Stimulated activated CD4-positive, alpha-beta T cell treated with anti-CD3 and anti-CD28 coated beads, Interleukin-15, amount 100 ng/mL, for 48 hours (primary cell): ENCODE measurements around the gene SCCPDH.
A peak's percentile ranks its signal among the peaks of the same experiment; 100 is the strongest.
"Not testable (repeated sequence)": the region's sequence is repeated elsewhere in the genome, so short reads cannot be mapped to it uniquely, and the experiment has no call there.

Source experiments
- DNase-seq, 2 donors: peaks; one replicate each; pipeline ENCODE4 v3.0.0-alpha.2; 2020; ENCODE audit warnings: low read depth in 2 of 2

Gene SCCPDH

GRCh38 chr1:246724016-246724730 lies at the start of gene SCCPDH:
Gene SCCPDH, plus strand, starts transcription at chr1:246724409. Its CDS starts 14 bp downstream, at chr1:246724423.
- DNase-seq = peak; percentile 52 to 59

GRCh38 chr1:246677842-246678241 lies 46.4 kb upstream of the SCCPDH start:
- DNase-seq = no peak

GRCh38 chr1:246678816-246679793 lies 45.1 kb upstream of the SCCPDH start:
- DNase-seq = no peak

DNA sequence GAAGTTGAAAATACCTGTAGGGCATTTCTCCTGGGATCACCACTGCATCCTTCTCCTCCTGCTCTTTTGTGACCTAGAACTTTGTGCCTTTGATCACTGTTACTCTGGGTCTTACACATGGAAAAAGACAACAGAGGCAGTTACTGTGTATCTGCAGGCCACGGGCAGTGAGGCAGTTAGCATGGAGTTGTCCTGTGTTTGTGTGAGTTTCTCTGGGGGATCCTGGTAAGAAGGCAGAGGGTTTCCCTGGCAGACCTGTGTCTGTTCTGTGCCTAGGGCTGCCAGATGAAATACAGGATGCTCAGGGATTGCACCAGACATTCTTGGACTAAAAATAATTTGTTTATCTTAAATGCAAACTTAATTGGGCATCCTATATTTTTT lies 44.4 kb upstream of the SCCPDH start:
- DNase-seq = no peak

- no peak for DNase-seq
These were observed 44.0 kb upstream of the SCCPDH start for GRCh38 chr1:246680190-246680589.

DNA sequence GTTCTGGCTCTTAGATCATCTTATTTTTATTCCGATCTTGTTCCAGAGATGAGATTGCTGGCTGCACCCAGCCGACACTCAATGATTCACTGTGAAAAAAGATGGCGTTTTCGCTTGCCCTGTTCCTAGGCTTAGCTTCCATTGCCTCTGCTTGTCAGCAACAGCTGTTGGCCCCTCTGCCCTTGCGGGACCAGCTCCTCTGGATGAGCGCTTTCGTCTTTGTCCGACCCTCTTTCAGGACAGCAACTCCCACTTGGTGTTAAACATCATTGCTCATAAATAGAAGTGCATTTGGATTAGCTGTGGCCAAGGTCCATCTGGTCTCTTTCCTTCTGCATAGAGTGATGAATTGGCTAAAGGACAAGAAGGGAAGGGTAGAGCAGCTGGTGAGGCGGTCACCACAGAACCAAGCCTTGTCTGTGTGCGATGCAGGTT lies 43.5 kb upstream of the SCCPDH start:
- no peak for DNase-seq

DNA sequence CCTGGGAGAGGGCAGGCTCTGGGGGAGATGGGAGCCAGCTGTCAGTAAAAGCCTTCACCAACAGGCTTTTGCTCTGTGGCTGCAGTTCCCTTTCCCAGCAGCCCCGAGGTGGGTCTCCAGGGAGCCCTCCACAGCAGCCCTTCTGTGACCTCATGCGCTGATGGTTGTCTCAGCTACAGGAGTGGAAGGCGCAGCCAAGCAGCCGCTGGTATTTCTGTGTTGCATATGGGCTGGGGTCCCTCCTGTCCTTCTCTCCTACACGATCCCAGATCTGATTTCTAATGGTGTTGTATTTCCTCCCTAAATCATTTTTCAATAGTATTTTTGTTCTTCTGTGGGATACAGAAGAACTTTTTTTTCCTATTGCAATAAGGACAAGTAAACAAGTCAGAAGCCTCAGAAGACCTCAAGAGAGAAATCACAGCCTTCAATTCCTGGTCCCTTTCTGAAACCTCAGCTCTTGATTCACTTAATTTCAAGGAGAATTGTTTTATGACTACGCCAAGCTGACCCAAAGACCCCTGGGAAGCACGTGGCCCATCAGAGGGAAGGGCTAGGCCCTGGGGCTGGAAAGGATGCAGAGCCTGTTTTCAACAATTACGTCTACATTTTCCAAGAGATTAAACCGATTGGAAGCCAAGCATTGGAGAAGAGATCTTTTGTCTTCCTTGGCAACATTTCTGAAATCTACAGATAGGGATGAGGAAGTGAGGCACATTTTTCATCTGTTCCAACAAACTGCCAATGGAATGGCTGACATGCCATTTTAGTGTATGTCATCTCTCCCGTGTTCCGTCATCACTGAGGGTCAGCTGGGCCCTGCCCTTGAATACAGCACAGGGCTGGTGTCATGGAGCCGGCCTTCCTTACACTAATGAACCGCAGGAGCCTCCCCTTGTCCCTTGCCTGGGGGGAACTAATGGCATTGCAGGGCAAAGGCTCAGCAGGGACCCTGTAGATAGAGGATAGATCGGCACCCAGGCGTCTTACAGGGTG lies 42.0 kb upstream of the SCCPDH start:
- no peak for DNase-seq

- no peak for DNase-seq
These were observed 40.7 kb upstream of the SCCPDH start for GRCh38 chr1:246683521-246683920.

GRCh38 chr1:246687002-246687401 lies 37.2 kb upstream of the SCCPDH start:
- DNase-seq = no peak

DNA sequence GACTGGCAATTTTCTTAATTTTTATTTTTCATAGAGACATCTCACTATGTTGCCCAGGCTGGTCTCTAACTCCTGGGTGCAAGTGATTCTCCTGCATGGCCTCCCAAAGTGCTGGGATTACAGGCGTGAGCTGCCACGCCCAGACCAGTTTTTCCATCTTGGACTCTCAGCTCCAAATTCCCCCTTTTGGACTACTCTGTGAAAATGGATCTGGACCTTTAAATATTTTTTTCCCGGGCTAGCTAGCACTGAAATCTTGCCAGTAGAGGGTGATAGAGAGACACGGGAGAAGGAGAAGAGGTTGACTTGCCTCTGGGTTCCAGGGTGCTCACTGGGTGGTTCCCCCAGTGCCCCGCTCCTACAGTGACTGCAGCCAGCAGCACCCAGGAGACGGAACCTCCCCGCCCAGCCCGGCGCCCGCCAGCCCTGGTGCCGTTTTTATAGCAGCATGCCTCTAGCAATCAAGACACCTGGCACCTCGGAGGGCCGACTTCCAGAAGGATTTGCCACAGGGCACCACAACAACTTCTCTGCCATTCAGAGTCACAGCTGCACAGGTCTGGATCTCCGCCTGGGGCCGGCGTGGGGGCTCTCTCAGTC lies 34.7 kb upstream of the SCCPDH start:
- DNase-seq = peak; percentile 21 to 25

GRCh38 chr1:246690100-246690499 lies 34.1 kb upstream of the SCCPDH start:
- no peak for DNase-seq

DNA sequence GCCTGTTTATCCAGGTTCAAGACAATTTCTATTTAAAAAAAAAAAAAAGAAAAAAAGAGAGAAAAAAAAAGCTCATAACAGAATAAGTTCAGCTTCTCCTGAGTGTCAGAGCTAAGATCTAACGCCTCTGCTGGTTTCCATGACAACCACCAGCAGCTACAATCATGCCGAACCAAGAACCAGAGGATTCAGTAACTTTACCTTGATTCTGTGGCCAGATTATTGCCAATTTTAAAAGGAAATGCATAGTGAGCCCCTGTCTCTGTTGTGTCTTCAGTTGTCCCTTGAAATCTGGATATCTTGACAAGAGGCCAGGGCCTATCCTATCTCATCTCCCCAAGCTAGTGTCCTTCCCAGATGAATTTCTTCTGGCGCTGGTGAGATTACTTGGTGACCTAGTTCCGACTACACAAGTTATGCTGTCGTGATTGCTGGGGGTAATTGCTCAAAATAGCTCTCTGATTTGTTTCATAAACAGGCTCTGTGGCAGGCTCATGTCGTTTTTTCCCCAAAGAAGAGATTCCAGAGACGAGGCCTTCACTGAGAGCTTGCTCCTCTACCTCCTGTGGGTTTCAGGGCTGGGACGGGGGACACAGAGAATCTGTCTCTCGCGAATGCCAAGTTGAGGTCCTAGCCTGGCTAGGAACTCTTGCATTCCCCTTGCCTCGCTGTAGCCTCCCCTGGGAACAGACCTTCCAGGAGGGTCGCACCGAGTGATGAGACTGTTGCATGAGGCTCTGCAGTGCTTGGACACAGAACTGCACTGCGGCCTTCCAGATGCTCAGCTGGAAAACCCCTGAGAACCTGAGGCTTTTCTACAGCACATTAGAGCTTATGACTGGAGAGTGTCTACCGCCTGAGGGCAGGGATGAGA lies 32.4 kb upstream of the SCCPDH start:
- DNase-seq = no peak

- not testable (repeated sequence) for DNase-seq
These were observed 29.9 kb upstream of the SCCPDH start for GRCh38 chr1:246694213-246694895.

DNA sequence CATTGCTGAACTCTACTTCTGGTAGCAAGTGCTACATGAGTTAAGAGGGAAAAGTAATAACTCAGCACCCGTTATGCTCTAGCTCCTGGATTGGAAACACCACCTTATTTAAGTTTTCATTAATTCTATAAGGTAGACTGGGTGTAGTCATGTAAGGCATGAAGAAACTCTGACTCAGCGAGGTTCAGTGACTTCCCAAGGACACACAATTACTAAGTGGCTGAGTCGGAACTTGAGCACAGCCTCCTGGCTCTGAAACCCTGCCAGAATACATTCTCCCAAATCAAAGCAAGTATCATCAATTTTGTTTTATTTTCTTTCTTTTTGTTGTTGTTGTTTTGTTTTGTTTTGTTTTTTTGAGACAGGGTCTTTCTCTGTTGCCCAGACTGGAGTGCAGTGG lies 29.1 kb upstream of the SCCPDH start:
- no peak for DNase-seq

GRCh38 chr1:246695666-246696065 lies 28.5 kb upstream of the SCCPDH start:
- DNase-seq = no peak

DNA sequence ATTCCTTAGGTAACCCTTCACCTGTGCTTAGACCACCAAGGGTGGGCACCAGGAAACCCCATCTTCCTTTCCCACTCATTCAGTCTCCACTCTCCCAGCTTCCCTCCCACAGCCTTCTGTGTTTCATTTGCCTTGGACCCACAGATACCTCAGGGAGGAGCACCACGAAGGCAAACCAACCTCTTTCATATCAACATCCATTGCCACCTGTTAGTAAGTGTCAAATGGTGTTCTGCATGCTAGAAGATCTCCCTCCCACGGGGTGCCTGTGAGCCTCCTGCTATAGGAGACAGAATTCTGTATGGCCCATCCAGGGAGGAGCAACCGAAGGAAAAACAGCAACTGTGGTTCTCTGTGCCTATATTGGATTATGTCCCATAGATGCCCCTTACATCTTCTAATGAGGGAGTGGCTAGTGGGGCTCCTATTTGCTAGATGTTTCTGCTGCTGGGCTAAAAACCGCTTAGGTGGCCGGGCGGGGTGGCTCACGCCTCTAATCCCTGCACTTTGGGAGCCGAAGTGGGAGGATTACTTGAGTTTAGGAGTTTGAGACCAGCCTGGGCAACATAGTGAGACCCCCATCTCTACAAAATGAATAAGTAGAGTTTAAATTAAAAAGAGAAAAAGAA lies 25.6 kb upstream of the SCCPDH start:
- no peak for DNase-seq

- peak; percentile 75 to 76 for DNase-seq
These were observed 25.0 kb upstream of the SCCPDH start for GRCh38 chr1:246699095-246699735.

DNA sequence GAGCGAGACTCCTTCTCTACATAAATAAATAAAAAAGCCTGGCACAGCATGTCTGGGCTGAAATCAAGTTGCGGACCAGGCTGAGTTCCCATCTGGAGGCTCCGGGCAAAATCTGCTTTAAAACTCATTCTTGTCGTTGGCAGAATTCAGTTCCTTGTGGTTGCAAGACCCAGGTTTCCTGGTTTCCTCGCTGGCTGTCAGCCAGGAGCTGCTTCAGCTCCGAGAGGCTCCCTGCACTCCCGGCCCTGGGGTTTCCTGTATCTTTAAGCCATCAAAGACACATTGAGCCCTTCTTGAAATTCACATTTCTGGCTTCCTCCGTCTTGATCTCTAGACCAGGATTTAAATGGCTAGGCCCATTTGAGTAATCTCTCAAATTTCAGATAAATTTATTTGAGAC lies 20.6 kb upstream of the SCCPDH start:
- no peak for DNase-seq

DNA sequence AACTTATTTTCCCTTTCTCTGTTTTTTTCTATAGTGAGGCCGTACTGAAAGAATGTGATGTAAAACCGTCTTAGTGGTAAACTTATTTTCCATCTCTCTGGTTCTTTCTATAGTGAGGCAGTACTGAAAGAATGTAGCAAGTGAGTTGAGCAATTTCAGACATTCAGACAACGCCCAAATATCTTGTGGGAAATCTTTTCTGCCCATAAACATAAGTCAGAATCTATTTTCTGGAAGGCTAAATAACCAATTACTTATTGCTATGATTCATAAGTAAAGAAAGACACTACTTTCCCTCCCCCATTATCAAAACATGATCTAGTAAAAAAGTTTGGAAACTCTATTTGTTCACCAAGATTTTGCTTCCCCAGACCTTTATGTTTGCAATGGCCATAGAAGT lies 18.8 kb upstream of the SCCPDH start:
- DNase-seq = no peak
